OCI-LY3 (cell line): ENCODE results near the gene PACRG.

Experiments used
- H2AFZ ChIP-seq: fragments of 200-600, 300-600 bp; shearing (Covaris generic); 2 replicates; pipeline ENCODE4 v1.6.0; 2014; ENCODE audit warnings: antibody characterized with exemption, low read depth, low read length
- H3K27ac ChIP-seq: fragments of 200-600, 300-600 bp; sonication (generic); 2 replicates; pipeline ENCODE4 v1.5.1; 2014; ENCODE audit warnings: mild to moderate bottlenecking, low read length, moderate library complexity, mixed read lengths
- H3K27me3 ChIP-seq: fragments of 200-600, 300-600 bp; sonication (generic); 2 replicates; pipeline ENCODE4 v1.6.1; 2014; ENCODE audit warnings: low read depth, low read length, mixed read lengths
- H3K36me3 ChIP-seq: fragments of 200-600, 300-600 bp; sonication (generic); replicated peaks from 2 replicates; pipeline ENCODE3; 2014; ENCODE audit warnings: low read depth, low read length, mixed read lengths
- H3K4me1 ChIP-seq: fragments of 300-600, 200-600 bp; sonication (generic); 2 replicates; pipeline ENCODE4 v1.6.1; 2014; ENCODE audit warnings: low read length, mixed read lengths
- H3K4me2 ChIP-seq: fragments of 200-600, 300-600 bp; sonication (generic); 2 replicates; pipeline ENCODE4 v1.6.1; 2014; ENCODE audit warnings: low read length, mixed read lengths
- H3K4me3 ChIP-seq: fragments of 300-600, 200-600 bp; sonication (generic); 2 replicates; pipeline ENCODE4 v1.5.1; 2014; ENCODE audit warnings: antibody characterized with exemption, mild to moderate bottlenecking, low read length, moderate library complexity
- H3K79me2 ChIP-seq: fragments of 300-600, 200-600 bp; shearing (Covaris generic); 2 replicates; pipeline ENCODE4 v1.6.1; 2014; ENCODE audit warnings: mild to moderate bottlenecking, low read length, mixed read lengths
- H3K9ac ChIP-seq: fragments of 300-600, 200-600 bp; shearing (Covaris generic); 2 replicates; pipeline ENCODE4 v1.6.0; 2014; ENCODE audit warnings: mild to moderate bottlenecking, low read length, moderate library complexity
- H3K9me3 ChIP-seq: fragments of 200-600, 300-600 bp; shearing (Covaris generic); 2 replicates; pipeline ENCODE4 v1.6.1; 2014; ENCODE audit warnings: low read length, mixed read lengths; ENCODE audit not compliant: insufficient read depth
- H4K20me1 ChIP-seq: fragments of 200-600, 300-600 bp; sonication (generic); 2 replicates; pipeline ENCODE4 v1.6.1; 2016; ENCODE audit warnings: low read length, mixed read lengths; ENCODE audit not compliant: insufficient read depth
- CTCF ChIP-seq: fragments of 200-600, 300-600 bp; sonication (generic); IDR thresholded peaks from 2 replicates; pipeline ENCODE4 v1.5.1; 2014; ENCODE audit warnings: antibody characterized with exemption, low read length, low read depth
- EZH2phosphoT487 ChIP-seq: fragments of 200-600 bp; shearing (Covaris generic); IDR thresholded peaks from 2 replicates; pipeline ENCODE4 v1.6.1; 2018; ENCODE audit warnings: antibody characterized with exemption, mixed run types, low read depth

Gene PACRG

GRCh38 chr6:163200289-163200688 lies 472.5 kb downstream of the PACRG start:
- Histone ChIP-seq H3K4me3 (no peak overlapping the region), H3K27me3 (0 out of 2 replicates have a peak, but pooled peaks cover 3% of the 10 kb centered on the region), H3K4me1 (peaks cover 18% of the 10 kb centered on the region), H3K9ac (no peak overlapping the region), H3K79me2 (no peaks in the 10 kb centered on the region), H3K27ac (no peak overlapping the region), H3K4me2 (no peak overlapping the region), H3K36me3 (no peaks in the 10 kb centered on the region), H3K9me3 (no peaks in the 10 kb centered on the region), H4K20me1 (no peaks in the 10 kb centered on the region), H2AFZ (no peak overlapping the region)
- no peak for TF ChIP-seq CTCF
- TF ChIP-seq EZH2phosphoT487: no peak

- TF ChIP-seq EZH2phosphoT487 (no peak), CTCF (no peak)
- Histone ChIP-seq H3K4me1 (peaks cover 18% of the 10 kb centered on the region), H3K27ac (no peak overlapping the region), H3K4me3 (no peak overlapping the region), H3K79me2 (no peaks in the 10 kb centered on the region), H3K27me3 (0 out of 2 replicates have a peak, but pooled peaks cover 3% of the 10 kb centered on the region), H3K36me3 (no peaks in the 10 kb centered on the region), H3K9me3 (no peaks in the 10 kb centered on the region), H2AFZ (no peak overlapping the region), H3K4me2 (no peak overlapping the region), H4K20me1 (no peaks in the 10 kb centered on the region), H3K9ac (no peak overlapping the region)
Observed at GRCh38 chr6:163200694-163201093, 472.9 kb downstream of the PACRG start.

DNA sequence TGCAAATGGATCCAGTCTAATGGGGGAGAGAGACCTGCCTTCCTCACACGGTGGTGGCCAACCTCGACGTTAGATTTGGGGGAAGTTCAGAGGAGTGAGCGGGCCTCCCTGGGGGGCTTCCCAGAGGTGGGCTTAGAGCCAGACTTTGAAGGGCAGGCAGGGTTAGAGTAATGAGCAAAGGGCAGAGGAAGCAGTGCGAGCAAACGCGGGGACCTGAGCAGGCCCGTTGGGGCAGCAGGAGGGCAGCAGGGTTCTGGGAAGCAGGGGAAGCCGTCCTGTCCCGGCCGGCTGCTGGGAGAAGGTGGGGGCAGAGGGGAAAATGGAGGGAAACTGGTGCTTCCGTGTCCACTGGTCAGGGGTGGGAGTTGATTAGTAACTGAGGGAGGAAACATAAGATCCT lies 474.1 kb downstream of the PACRG start:
- no peaks in the 10 kb centered on the region for H3K9me3 ChIP-seq
- no peak overlapping the region for H2AFZ ChIP-seq
- H3K27me3 ChIP-seq: 0 out of 2 replicates have a peak, but pooled peaks cover 3% of the 10 kb centered on the region
- H3K9ac ChIP-seq: no peak overlapping the region
- TF ChIP-seq EZH2phosphoT487: no peak
- TF ChIP-seq CTCF: no peak
- no peaks in the 10 kb centered on the region for H3K36me3 ChIP-seq
- no peak overlapping the region for H3K27ac ChIP-seq
- no peaks in the 10 kb centered on the region for H3K79me2 ChIP-seq
- H3K4me2 ChIP-seq: no peak overlapping the region
- H3K4me3 ChIP-seq: no peak overlapping the region
- H3K4me1 ChIP-seq: peaks cover 18% of the 10 kb centered on the region
- H4K20me1 ChIP-seq: no peaks in the 10 kb centered on the region

DNA sequence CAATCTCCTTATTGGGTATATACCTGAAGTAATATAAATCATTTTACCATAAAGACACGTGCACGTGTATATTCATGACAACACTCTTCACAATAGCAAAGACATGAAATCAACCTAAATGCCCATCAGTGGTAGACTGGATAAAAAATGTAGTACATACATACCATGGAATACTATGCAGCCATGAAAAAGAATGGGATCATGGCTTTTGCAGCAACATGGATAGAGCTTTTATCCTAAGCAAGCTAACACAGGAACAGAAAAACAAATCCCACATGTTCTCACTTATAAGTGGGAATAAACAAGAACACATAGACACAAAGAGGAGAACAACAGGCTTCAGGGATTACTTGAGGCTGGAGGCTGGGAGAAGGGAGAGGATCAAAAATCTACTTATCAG lies 478.4 kb downstream of the PACRG start:
- H3K4me1 ChIP-seq: no peaks in the 10 kb centered on the region
- H3K4me3 ChIP-seq: no peak overlapping the region
- H3K4me2 ChIP-seq: no peak overlapping the region
- no peaks in the 10 kb centered on the region for H3K9me3 ChIP-seq
- no peak overlapping the region for H3K9ac ChIP-seq
- H2AFZ ChIP-seq: no peak overlapping the region
- 0 out of 2 replicates have a peak, but pooled peaks cover 3% of the 10 kb centered on the region for H3K27me3 ChIP-seq
- H3K79me2 ChIP-seq: no peaks in the 10 kb centered on the region
- H3K36me3 ChIP-seq: no peaks in the 10 kb centered on the region
- H3K27ac ChIP-seq: no peak overlapping the region
- TF ChIP-seq CTCF: no peak
- no peak for TF ChIP-seq EZH2phosphoT487
- H4K20me1 ChIP-seq: no peaks in the 10 kb centered on the region
